M059J (cell line): ENCODE data around the gene SIX1. TPM values are rescaled to one million over a fixed set of nuclear protein-coding genes. Genes with fewer than 3 reads are reported as not detected.

ENCODE experiments used
- DNase-seq: peaks from one replicate; pipeline ENCODE4 v3.0.0-alpha.2; 2012; ENCODE audit warnings: low read depth
- total RNA-seq: library from RNA; depleted of rRNA; stranded (reverse); fragments of >200 nt; shearing (Covaris generic); gene quantifications from 2 replicates; pipeline ENCODE4 v1.2.3, GENCODE V29; 2014; rRNA removed

SIX1 gene
- total RNA-seq = 8.0 and 12.5 TPM in 2 replicates

- peak; percentile 91 for DNase-seq
These were observed at the start of gene SIX1 for GRCh38 chr14:60648934-60649874. Gene SIX1, minus strand, starts transcription at chr14:60649477. Its CDS starts 288 bp downstream, at chr14:60649189.

GRCh38 chr14:60695327-60695726 lies 46.0 kb upstream of the SIX1 start:
- DNase-seq = no peak

GRCh38 chr14:60691383-60692113 lies 42.3 kb upstream of the SIX1 start:
- DNase-seq = no peak

- no peak for DNase-seq
These were observed 37.6 kb upstream of the SIX1 start for GRCh38 chr14:60686865-60687264.

- DNase-seq = no peak
These were observed 34.9 kb upstream of the SIX1 start for GRCh38 chr14:60684203-60684602.

GRCh38 chr14:60681271-60681670 lies 32.0 kb upstream of the SIX1 start:
- DNase-seq = no peak

GRCh38 chr14:60680511-60680910 lies 31.2 kb upstream of the SIX1 start:
- DNase-seq = no peak

GRCh38 chr14:60679566-60680258 lies 30.4 kb upstream of the SIX1 start:
- no peak for DNase-seq

- no peak for DNase-seq
These were observed 28.4 kb upstream of the SIX1 start for GRCh38 chr14:60677701-60678100.

- DNase-seq = no peak
These were observed 21.7 kb upstream of the SIX1 start for GRCh38 chr14:60670989-60671388.

- no peak for DNase-seq
These were observed 19.3 kb upstream of the SIX1 start for GRCh38 chr14:60668431-60669112.

- no peak for DNase-seq
These were observed 15.9 kb upstream of the SIX1 start for GRCh38 chr14:60665177-60665550.

GRCh38 chr14:60662982-60663381 lies 13.7 kb upstream of the SIX1 start:
- DNase-seq = no peak

GRCh38 chr14:60661721-60662120 lies 12.4 kb upstream of the SIX1 start:
- no peak for DNase-seq

GRCh38 chr14:60658909-60659585 lies 9.8 kb upstream of the SIX1 start:
- DNase-seq = no peak

GRCh38 chr14:60658211-60658690 lies 9.0 kb upstream of the SIX1 start:
- DNase-seq = no peak

GRCh38 chr14:60657456-60658210 lies 8.4 kb upstream of the SIX1 start:
- peak; percentile 60 for DNase-seq

GRCh38 chr14:60656686-60657455 lies 7.6 kb upstream of the SIX1 start:
- peak; percentile 70 for DNase-seq
